IPS DF 6.9 (cell line): ENCODE data around the gene PLA2G2C.
"Not testable (repeated sequence)": the region's sequence is repeated elsewhere in the genome, so short reads cannot be mapped to it uniquely, and the experiment has no call there.

Experiments used
- DNase-seq: peaks from one replicate; pipeline ENCODE4 v3.0.0-alpha.2; 2013; ENCODE audit warnings: low read depth, low spot score
- H3K27ac ChIP-seq: one replicate; pipeline ENCODE4 v1.5.1; 2013; ENCODE audit warnings: low read length, control low read depth
- H3K27me3 ChIP-seq: 2 replicates; pipeline ENCODE4 v1.6.1; 2013; ENCODE audit warnings: mild to moderate bottlenecking, low read length; ENCODE audit not compliant: control insufficient read depth, insufficient read depth
- H3K36me3 ChIP-seq: 2 replicates; pipeline ENCODE4 v1.6.1; 2013; ENCODE audit warnings: low read length; ENCODE audit not compliant: control insufficient read depth, insufficient read depth
- H3K4me1 ChIP-seq: 2 replicates; pipeline ENCODE4 v1.6.1; 2013; ENCODE audit warnings: low read length; ENCODE audit not compliant: control insufficient read depth, insufficient read depth
- H3K4me3 ChIP-seq: 2 replicates; pipeline ENCODE4 v1.5.1; 2013; ENCODE audit warnings: mild to moderate bottlenecking, low read length
- H3K9me3 ChIP-seq: 2 replicates; pipeline ENCODE4 v1.6.1; 2013; ENCODE audit warnings: low read length, inconsistent platforms; ENCODE audit not compliant: control insufficient read depth, insufficient read depth
- WGBS: extraction: QIAGEN DNeasy Blood & Tissue Kit; methylation state at CpG from one replicate; pipeline ENCODE4 v1.1.7; 2013; ENCODE audit warnings: mixed read lengths, missing lambda C conversion rate; ENCODE audit not compliant: insufficient read length, insufficient coverage; 5-methylcytosine and 5-hydroxymethylcytosine counted together

The PLA2G2C gene

DNA sequence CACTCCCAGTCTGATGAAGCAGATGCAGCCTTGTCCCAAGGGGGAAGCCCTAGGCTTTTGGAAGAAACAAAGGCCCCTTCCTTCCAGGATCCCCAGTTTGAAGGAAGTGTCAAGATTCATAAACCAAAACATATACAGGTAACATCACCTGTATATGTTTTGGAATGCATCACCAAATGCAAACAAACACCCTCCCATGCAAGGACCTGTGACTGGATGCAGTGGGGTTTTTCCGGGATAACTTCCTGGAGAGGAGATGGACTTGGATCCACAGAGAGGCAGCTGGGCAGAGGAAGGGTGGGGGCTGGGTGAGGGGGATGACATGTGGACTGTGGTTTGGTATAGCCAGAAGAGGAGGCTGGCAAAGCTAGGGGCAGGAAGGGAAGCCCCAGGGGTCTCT is 48.7 kb downstream of the PLA2G2C start:
- Histone ChIP-seq H3K27ac (no peak overlapping the region), H3K27me3 (no peaks in the 10 kb centered on the region), H3K4me3 (no peak overlapping the region), H3K36me3 (no peaks in the 10 kb centered on the region), H3K4me1 (no peaks in the 10 kb centered on the region), H3K9me3 (no peaks in the 10 kb centered on the region)
- WGBS: no CpG with 5 or more reads among the region's 1 CpG
- no peak for DNase-seq

DNA sequence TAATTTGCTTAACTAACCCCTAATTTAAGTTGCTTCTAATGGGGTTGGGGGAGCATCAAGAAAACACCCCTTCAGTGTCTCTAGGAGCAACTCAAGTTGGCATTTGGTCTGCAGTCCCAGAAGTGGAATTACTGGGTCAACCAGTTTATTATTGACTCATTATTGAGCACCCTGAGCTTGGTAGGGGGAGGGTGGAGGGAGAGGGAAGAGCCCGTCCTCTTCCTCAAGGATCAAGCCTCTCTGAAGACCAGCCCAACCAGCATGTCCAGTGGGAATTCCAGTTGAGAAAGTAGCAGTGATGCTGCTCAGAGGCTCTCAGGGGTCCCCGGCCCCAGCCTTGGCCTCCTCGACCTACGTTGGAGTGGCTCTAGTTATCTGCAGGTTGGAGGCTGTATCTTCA is 49.3 kb downstream of the PLA2G2C start:
- no peaks in the 10 kb centered on the region for H3K9me3 ChIP-seq
- no peak overlapping the region for H3K4me3 ChIP-seq
- no CpG with 5 or more reads among the region's 4 CpGs for WGBS
- no peaks in the 10 kb centered on the region for H3K4me1 ChIP-seq
- DNase-seq: no peak
- H3K27me3 ChIP-seq: no peaks in the 10 kb centered on the region
- no peaks in the 10 kb centered on the region for H3K36me3 ChIP-seq
- no peak overlapping the region for H3K27ac ChIP-seq

DNA sequence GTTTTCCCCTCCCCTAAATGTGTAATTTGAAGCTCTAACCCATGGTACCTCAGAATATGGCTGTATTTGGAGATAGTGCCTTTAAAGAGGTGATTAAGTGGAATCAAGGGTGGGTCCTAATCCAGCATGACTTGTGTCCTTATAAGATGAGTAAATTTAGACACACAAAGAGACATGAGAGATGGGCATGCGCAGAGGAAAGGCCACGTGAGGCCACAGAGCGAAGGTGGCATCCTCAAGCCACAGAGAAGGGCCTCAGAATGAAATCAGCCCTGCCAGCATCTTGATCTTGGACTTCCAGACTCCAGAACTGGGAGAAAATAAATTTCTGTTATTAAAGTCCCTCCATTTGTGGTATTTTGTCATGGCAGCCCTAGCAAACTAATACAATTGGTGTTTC is 50.1 kb downstream of the PLA2G2C start:
- H3K4me1 ChIP-seq: no peaks in the 10 kb centered on the region
- no peak for DNase-seq
- H3K27ac ChIP-seq: no peak overlapping the region
- H3K27me3 ChIP-seq: no peaks in the 10 kb centered on the region
- H3K4me3 ChIP-seq: no peak overlapping the region
- no CpG with 5 or more reads among the region's 3 CpGs for WGBS
- no peaks in the 10 kb centered on the region for H3K36me3 ChIP-seq
- H3K9me3 ChIP-seq: no peaks in the 10 kb centered on the region

DNA sequence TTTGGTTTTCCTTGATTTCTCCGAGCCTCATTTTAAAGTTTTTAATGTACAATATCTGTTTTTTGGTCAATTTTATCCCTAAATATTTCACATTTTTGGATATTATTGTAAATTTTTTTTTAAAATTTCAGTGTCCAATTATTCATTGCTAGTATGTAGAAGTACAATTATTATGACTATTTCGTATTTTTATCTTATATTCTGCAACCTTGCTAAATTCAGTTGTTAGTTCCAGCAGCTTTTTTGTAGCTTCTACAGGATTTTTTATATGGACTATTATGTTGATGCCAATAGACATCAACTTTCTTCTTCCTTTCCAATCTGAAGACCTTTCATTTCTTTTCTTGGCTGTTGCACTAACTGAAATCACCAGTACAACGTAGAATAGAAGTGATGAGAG is 51.3 kb downstream of the PLA2G2C start:
- Histone ChIP-seq H3K4me3 (no peak overlapping the region), H3K27me3 (no peaks in the 10 kb centered on the region), H3K36me3 (no peaks in the 10 kb centered on the region), H3K9me3 (no peaks in the 10 kb centered on the region), H3K4me1 (no peaks in the 10 kb centered on the region), H3K27ac (no peak overlapping the region)
- WGBS: no CpG with 5 or more reads among the region's 3 CpGs
- no peak for DNase-seq

DNA sequence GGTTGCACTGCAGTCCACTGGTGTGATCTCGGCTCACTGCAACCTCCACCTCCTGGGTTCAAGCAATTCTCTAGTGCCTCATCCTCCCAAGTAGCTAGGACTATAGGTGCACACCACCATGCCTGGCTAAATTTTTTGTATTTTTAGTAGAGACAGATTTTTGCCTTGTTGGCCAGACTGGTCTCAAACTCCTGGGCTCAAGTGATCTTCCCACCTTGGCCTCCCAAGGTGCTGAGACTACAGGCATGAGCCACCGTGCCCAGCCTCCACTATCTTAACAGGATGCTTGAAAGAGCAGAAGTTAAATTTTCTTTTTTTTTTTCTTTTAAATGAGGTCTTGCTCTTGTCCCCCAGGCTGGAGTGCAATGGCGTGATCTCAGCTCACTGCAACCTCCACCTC is 55.8 kb downstream of the PLA2G2C start:
- H3K27me3 ChIP-seq, DNase-seq, H3K9me3 ChIP-seq, H3K4me1 ChIP-seq, H3K36me3 ChIP-seq, H3K4me3 ChIP-seq, H3K27ac ChIP-seq: not testable (repeated sequence)
- no CpG with 5 or more reads among the region's 3 CpGs for WGBS

DNA sequence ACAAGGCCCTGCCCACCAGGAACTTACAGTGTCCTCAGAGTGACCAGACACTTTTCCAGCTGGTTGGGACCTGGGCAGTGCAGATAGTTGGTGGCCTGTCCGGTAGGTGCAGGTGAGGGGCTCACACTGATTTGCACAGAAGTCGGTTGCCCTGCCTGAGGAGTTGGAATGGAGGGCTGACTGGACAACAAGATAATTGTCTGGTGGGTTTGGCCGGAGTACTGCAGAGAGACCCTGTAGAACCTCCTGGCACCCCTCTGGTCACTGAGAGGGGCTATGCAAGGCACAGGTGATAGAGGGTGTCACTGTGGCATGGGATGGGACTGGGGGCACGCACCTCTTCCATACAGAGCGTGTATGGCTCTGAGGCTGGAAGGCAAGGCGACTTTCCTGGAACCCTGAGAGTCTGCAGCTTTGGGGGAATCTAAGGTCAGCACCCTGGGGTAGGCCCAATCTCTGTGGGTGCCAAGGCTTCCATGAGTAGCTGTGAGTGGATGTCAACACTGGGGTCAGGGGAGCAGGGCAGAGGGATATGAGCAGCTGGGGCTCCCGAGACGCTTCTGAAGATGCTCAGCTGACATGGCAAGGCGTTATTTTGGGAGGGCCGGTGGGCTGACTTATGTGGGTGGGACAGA is 59.4 kb downstream of the PLA2G2C start:
- Histone ChIP-seq H3K27me3 (no peaks in the 10 kb centered on the region), H3K36me3 (no peaks in the 10 kb centered on the region), H3K27ac (no peak overlapping the region), H3K4me1 (no peaks in the 10 kb centered on the region), H3K4me3 (no peak overlapping the region), H3K9me3 (no peaks in the 10 kb centered on the region)
- DNase-seq: no peak
- no CpG with 5 or more reads among the region's 10 CpGs for WGBS

DNA sequence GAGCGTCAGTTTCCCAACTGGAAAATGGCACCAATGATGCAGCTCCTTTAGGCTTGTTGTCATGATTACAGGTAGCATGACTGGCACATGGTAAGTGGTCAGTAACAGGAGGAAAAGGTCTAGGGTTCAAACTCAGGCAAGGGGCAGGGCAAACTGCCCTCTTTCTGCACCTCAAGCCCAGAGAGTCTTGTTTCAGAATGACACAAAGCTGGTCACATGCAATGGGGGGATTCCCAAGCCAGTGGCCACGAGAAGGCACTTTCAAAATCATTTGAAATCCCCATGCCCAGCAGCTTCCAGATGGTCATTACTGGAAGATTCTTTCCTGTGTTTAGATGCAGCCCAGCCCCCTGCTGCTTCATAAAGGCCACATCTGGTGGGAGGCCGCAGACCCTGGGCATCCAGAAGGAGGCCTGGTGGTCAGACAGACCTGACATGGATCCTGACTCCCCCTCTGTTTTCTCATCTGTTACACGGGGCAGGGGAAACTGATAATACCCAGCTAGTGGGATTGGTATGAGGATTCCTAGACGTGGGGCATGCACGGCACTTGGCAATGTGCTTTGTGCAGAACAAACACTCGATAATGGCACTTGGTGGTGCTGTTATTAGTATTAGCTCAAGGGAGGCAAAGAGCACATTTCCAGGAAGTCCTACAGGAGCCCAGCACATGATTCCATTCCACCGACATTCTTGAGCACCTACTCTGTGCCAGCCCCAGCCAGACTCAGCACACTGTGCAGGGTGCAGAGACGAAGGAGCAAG is 60.1 kb downstream of the PLA2G2C start:
- Histone ChIP-seq H3K27ac (no peak overlapping the region), H3K27me3 (no peaks in the 10 kb centered on the region), H3K4me1 (no peaks in the 10 kb centered on the region), H3K9me3 (no peaks in the 10 kb centered on the region), H3K4me3 (no peak overlapping the region), H3K36me3 (no peaks in the 10 kb centered on the region)
- no CpG with 5 or more reads among the region's 9 CpGs for WGBS
- DNase-seq: no peak

DNA sequence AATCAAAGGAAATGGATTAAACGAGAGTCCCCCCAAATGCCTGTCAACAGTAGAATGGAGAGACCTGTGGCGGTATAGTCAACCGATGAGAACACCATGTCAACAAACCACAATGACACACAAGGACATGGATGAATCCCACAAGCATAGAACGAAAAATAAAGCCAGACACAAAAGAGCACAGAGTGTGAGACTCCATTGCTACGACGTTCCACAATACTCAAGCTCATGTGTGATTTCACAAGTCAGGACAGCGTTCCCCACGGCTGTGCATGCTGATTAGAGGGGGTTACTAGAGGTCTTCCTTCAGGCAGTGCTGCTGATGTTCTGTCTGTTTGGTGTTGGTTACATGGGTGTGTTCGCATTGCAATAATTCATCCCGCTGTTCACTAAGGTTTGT is 61.2 kb downstream of the PLA2G2C start:
- Histone ChIP-seq H3K27me3 (no peaks in the 10 kb centered on the region), H3K4me1 (no peaks in the 10 kb centered on the region), H3K36me3 (no peaks in the 10 kb centered on the region), H3K4me3 (no peak overlapping the region), H3K9me3 (no peaks in the 10 kb centered on the region), H3K27ac (no peak overlapping the region)
- no CpG with 5 or more reads among the region's 10 CpGs for WGBS
- no peak for DNase-seq

DNA sequence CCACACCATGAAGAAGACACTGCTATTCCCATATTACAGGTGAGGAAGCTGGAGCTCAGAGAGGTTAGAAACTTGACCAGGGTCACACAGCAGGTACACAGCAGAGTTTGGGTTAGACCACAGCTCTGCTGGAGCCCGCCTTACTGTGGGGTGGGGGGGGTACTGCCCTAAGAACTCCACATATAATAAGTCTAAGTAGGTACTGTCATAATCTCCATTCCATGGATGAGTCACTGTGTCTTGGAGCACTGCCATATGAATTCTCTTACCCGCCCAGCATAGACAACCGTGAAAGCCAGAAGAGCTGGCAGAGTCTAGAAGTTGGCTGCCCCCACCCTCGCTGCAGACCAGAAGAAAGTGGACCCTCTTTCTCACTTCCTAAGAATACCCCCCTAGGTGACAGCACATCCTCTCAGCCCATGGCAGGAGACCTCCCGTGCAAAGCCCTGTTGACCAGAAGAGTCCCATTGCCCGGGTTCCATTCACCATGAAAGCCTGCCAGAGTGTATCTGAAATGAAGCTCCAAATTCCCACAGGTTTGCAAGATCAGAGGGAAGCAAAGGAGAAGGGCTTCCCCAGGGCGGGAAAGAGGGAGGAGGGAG is 61.8 kb downstream of the PLA2G2C start:
- no CpG with 5 or more reads among the region's 7 CpGs for WGBS
- no peaks in the 10 kb centered on the region for H3K36me3 ChIP-seq
- DNase-seq: no peak

DNA sequence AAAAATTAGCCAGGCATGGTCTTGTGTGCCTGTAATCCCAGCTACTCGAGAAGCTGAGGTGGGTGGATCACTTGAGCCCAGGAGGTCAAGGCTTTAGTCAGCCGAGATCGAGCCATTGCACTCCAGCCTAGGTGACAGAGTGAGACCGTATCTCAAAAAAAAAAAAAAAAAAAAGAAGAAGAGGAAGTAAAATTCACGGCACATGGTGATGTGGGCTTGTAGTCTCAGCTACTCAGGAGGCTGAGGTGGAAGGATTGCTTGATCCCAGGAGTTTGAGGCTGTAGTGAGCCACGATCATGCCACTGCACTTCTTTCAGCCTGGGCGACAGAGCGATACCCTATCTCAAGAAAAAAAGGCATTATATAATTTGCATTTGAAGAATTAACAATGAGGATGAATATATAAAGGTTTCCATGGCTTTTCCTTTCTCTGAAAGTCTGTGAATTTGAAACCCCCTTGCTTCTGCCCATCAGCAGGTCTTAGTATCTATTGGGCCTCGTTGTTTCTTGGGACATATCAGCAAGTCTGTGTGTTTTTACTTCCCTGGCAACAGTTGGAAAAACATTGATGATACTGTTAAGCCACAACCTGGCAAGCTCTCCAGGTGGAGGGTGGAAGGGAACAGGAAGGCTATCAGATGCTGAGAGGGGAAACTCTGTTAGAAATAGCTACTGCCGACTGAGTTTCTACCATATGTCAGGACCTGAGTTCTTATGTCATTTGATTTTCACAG is 62.4 kb downstream of the PLA2G2C start:
- no peaks in the 10 kb centered on the region for H3K36me3 ChIP-seq
- H3K4me1 ChIP-seq: no peaks in the 10 kb centered on the region
- H3K27me3 ChIP-seq: no peaks in the 10 kb centered on the region
- no peak overlapping the region for H3K27ac ChIP-seq
- no peak for DNase-seq
- H3K4me3 ChIP-seq: no peak overlapping the region
- H3K9me3 ChIP-seq: no peaks in the 10 kb centered on the region
- WGBS: no CpG with 5 or more reads among the region's 10 CpGs

More for the DNA sequence above, 61.8 kb downstream of the PLA2G2C start:
- Histone ChIP-seq H3K27me3 (no peaks in the 10 kb centered on the region), H3K27ac (no peak overlapping the region), H3K4me1 (no peaks in the 10 kb centered on the region), H3K4me3 (no peak overlapping the region), H3K9me3 (no peaks in the 10 kb centered on the region)
